Fibroblast of upper back skin (primary cell): ENCODE measurements around the gene SGF29.
A peak's percentile ranks its signal among the peaks of the same experiment; 100 is the strongest.
"Not testable (repeated sequence)": the region's sequence is repeated elsewhere in the genome, so short reads cannot be mapped to it uniquely, and the experiment has no call there.

Experiments used
- DNase-seq: peaks from one replicate; pipeline ENCODE4 v3.0.0-alpha.2; 2013

SGF29 gene

GRCh38 chr16:28615486-28616223 is 61.9 kb downstream of the SGF29 start:
- DNase-seq = peak; percentile 18

GRCh38 chr16:28616224-28616577 is 62.5 kb downstream of the SGF29 start:
- not testable (repeated sequence) for DNase-seq

- DNase-seq = no peak
Observed at GRCh38 chr16:28616636-28617035, 62.9 kb downstream of the SGF29 start.

- no peak for DNase-seq
Observed at GRCh38 chr16:28617874-28618273, 64.2 kb downstream of the SGF29 start.

- not testable (repeated sequence) for DNase-seq
Observed at GRCh38 chr16:28620316-28620715, 66.6 kb downstream of the SGF29 start.

- no peak for DNase-seq
Observed at GRCh38 chr16:28621481-28622155, 67.9 kb downstream of the SGF29 start.

GRCh38 chr16:28622532-28623171 is 68.9 kb downstream of the SGF29 start:
- not testable (repeated sequence) for DNase-seq

- no peak for DNase-seq
Observed at GRCh38 chr16:28623172-28623711, 69.5 kb downstream of the SGF29 start.

GRCh38 chr16:28630905-28631304 is 77.2 kb downstream of the SGF29 start:
- not testable (repeated sequence) for DNase-seq

- peak; percentile 32 for DNase-seq
Observed at GRCh38 chr16:28636093-28636823, 82.5 kb downstream of the SGF29 start.

- not testable (repeated sequence) for DNase-seq
Observed at GRCh38 chr16:28637765-28638164, 84.0 kb downstream of the SGF29 start, which contains the start of gene NPIPB8. Gene NPIPB8 (plus strand): TSS chr16:28638065. CDS start chr16:28638361, 296 bp downstream.

GRCh38 chr16:28638359-28638758 is 84.6 kb downstream of the SGF29 start:
- not testable (repeated sequence) for DNase-seq

GRCh38 chr16:28639959-28640358 is 86.2 kb downstream of the SGF29 start:
- not testable (repeated sequence) for DNase-seq
